GM12878 (cell line): ENCODE measurements around the gene FYB1. TPM values are rescaled to one million over a fixed set of nuclear protein-coding genes. Genes with fewer than 3 reads are reported as not detected.

Experiments
- ATAC-seq: fragments of 200-7000 bp; cut with Tn5 transposase; 3 replicates; pipeline ENCODE4 v1.9.1; 2020; ENCODE audit warnings: mild to moderate bottlenecking, moderate library complexity
- BruUV-seq: library from RNA; stranded (reverse); fragments of 400-500 nt; replicated peaks from 2 replicates; lab custom pipeline; 2021; lab: Mats Ljungman, UMichigan
- CTCF ChIA-PET: fragments of 300-600 bp; sonication (Branson Sonifier 250); formaldehyde crosslinking; extraction: SDS; loops from one replicate; lab custom pipeline; 2021; ENCODE audit warnings: inconsistent platforms; lab: Yijun Ruan, JAX
- POLR2A ChIA-PET: fragments of 350-600 bp; formaldehyde crosslinking; extraction: SDS; loops from one replicate; lab custom pipeline; 2021; ENCODE audit warnings: inconsistent platforms; lab: Charles Lee
- RAD21 ChIA-PET: fragments of 300-600 bp; sonication (Branson Sonifier 250); formaldehyde crosslinking; loops from one replicate; lab custom pipeline; 2023; ENCODE audit warnings: antibody characterized with exemption; ENCODE audit not compliant: unreplicated experiment; lab: Charles Lee
- SMC1A ChIA-PET: fragments of 300-600 bp; sonication (Branson Sonifier 250); formaldehyde crosslinking; loops from one replicate; lab custom pipeline; 2023; ENCODE audit not compliant: unreplicated experiment, uncharacterized antibody; lab: Charles Lee
- DNase-seq: peaks from one replicate; pipeline ENCODE4 v3.0.0-alpha.2; 2011; ENCODE audit warnings: low read depth, low spot score
- FAIRE-seq: peaks from 3 replicates; lab custom pipeline; 2011; peaks lifted over from hg19 to GRCh38; lab: Jason Lieb, UNC
- H2AFZ ChIP-seq: 2 replicates; pipeline ENCODE4 v1.6.0; 2011; ENCODE audit warnings: low read depth, low read length, control low read depth; ENCODE audit not compliant: control insufficient read depth
- H3K27ac ChIP-seq: 2 replicates; pipeline ENCODE4 v1.5.1; 2011; ENCODE audit warnings: control low read depth; ENCODE audit not compliant: control insufficient read depth, insufficient read depth
- H3K27me3 ChIP-seq, 2 experiments: replicated peaks in 1 of 2; 2 replicates each; pipeline versions ENCODE4 v1.6.0 to v1.6.1; 2011; ENCODE audit warnings: low read length in 1 of 2; ENCODE audit not compliant: control insufficient read depth in 2 of 2, insufficient read depth in 2 of 2
- H3K36me3 ChIP-seq, 2 experiments: 2 replicates each; pipeline ENCODE4 v1.5.1; 2011; ENCODE audit warnings: low read length in 1 of 2; ENCODE audit not compliant: control insufficient read depth in 2 of 2, insufficient read depth in 2 of 2
- H3K4me1 ChIP-seq: 2 replicates; pipeline ENCODE4 v1.6.1; 2011; ENCODE audit warnings: mild to moderate bottlenecking, low read length, moderate library complexity, mixed read lengths; ENCODE audit not compliant: control insufficient read depth, insufficient read depth
- H3K4me2 ChIP-seq: 2 replicates; pipeline ENCODE4 v1.6.0; 2011; ENCODE audit warnings: control low read depth; ENCODE audit not compliant: control insufficient read depth, insufficient read depth
- H3K4me3 ChIP-seq: fragments of 200-600 bp; sonication (generic); 2 replicates; pipeline ENCODE4 v1.5.1; 2016
- H3K79me2 ChIP-seq: 2 replicates; pipeline ENCODE4 v1.6.0; 2011; ENCODE audit warnings: low read length; ENCODE audit not compliant: control insufficient read depth, insufficient read depth
- H3K9ac ChIP-seq: 2 replicates; pipeline ENCODE4 v1.8.0; 2011; ENCODE audit warnings: low read length, control low read depth, mixed read lengths; ENCODE audit not compliant: control insufficient read depth, insufficient read depth
- H3K9me3 ChIP-seq: replicated peaks from 3 replicates; pipeline ENCODE4 v1.5.1; 2011; ENCODE audit warnings: mild to moderate bottlenecking, low read length; ENCODE audit not compliant: control insufficient read depth, insufficient read depth
- H4K20me1 ChIP-seq: 2 replicates; pipeline ENCODE4 v1.6.0; 2011; ENCODE audit not compliant: control insufficient read depth, insufficient read depth
- ASH2L ChIP-seq: fragments of 300-600, 200-600 bp; sonication (generic); IDR thresholded peaks from 2 replicates; pipeline ENCODE4 v1.6.1; 2017; ENCODE audit warnings: low read depth, mild to moderate bottlenecking, borderline replicate concordance
- BMI1 ChIP-seq: fragments of 450-650 bp; IDR thresholded peaks from 2 replicates; pipeline ENCODE4 v1.6.1; 2016; ENCODE audit warnings: mild to moderate bottlenecking, moderate library complexity, borderline replicate concordance
- CHD1 ChIP-seq: IDR thresholded peaks from 2 replicates; pipeline ENCODE4 v1.6.1; 2012; ENCODE audit warnings: low read depth, low read length, improper control_type of control experiment
- CHD2 ChIP-seq: IDR thresholded peaks from 2 replicates; pipeline ENCODE4 v1.6.1; 2011; ENCODE audit warnings: low read depth, low read length, improper control_type of control experiment, borderline replicate concordance
- LARP7 ChIP-seq: fragments of 450-650 bp; IDR thresholded peaks from 2 replicates; pipeline ENCODE4 v1.6.1; 2017; ENCODE audit warnings: mild to moderate bottlenecking
- STAT3 ChIP-seq: IDR thresholded peaks from 2 replicates; pipeline ENCODE4 v1.6.1; 2011; ENCODE audit warnings: low read depth, low read length, improper control_type of control experiment
- ZNF384 ChIP-seq: IDR thresholded peaks from 2 replicates; pipeline ENCODE4 v1.6.1; 2012; ENCODE audit warnings: low read depth, mild to moderate bottlenecking, low read length, improper control_type of control experiment, borderline replicate concordance
- WGBS: methylation state at CpG from one replicate; pipeline ENCODE4 v1.1.6; 2016; ENCODE audit warnings: low lambda C conversion rate; ENCODE audit not compliant: insufficient replicate concordance, insufficient coverage; ENCODE audit errors: missing lambda C conversion rate; 5-methylcytosine and 5-hydroxymethylcytosine counted together
- in situ Hi-C: fragments of 300-500 bp; cut with MboI; formaldehyde crosslinking; loops from 9 replicates; pipeline ENCODE4 v1.14.3; 2018; ENCODE audit warnings: mixed read lengths
- intact Hi-C: fragments of 100-400 bp; cut with micrococcal nuclease; formaldehyde crosslinking; loops from one replicate; pipeline ENCODE4 v1.14.2; 2022; ENCODE audit not compliant: unreplicated experiment
- polyA plus RNA-seq, 11 experiments: library from polyadenylated mRNA; depleted of rRNA in 4 of 11; unstranded in 6 of 11; stranded (reverse) in 5 of 11; fragments of >200 nt; fragmentation: Nextera tagmentation in 4 of 11; fragmentation: Illumina TruSeq in 1 of 11; extraction: Ambion mirVana in 4 of 11; extraction: Trizol in 1 of 11; gene quantifications; 1 replicate in 1 of 11; 2 replicates in 10 of 11; pipeline versions ENCODE4 v1.2.1 to v1.2.3, GENCODE V29; 2011 to 2016; ENCODE audit warnings: inconsistent platforms in 2 of 11, missing spikeins in 2 of 11, low read depth in 1 of 11
- total RNA-seq, 4 experiments: library from RNA; depleted of rRNA in 3 of 4; stranded (reverse); fragments of >200 nt in 3 of 4; fragmentation: Illumina TruSeq in 1 of 4; extraction: Trizol in 1 of 4; gene quantifications; 2 replicates each; pipeline versions ENCODE4 v1.2.1 to v1.2.3, GENCODE V29; 2013 to 2021
- TF ChIP-seq, protein P1 (sequence below): fragments of 450-650 bp; IDR thresholded peaks from 2 replicates; pipeline ENCODE4 v1.6.1; 2018; ENCODE audit warnings: borderline replicate concordance, mild to moderate bottlenecking; ENCODE audit not compliant: partially characterized antibody
- TF ChIP-seq, protein P2 (sequence below): fragments of 450-650 bp; formaldehyde crosslinking; IDR thresholded peaks from 2 replicates; pipeline ENCODE4 v1.4.0; 2022; ENCODE audit warnings: mild to moderate bottlenecking, moderate library complexity
- TF ChIP-seq, protein P3 (sequence below): fragments of 450-650 bp; IDR thresholded peaks from 2 replicates; pipeline ENCODE4 v1.6.1; 2017; ENCODE audit warnings: antibody characterized with exemption, mild to moderate bottlenecking, moderate library complexity
- TF ChIP-seq, protein P4 (sequence below): IDR thresholded peaks from 2 replicates; pipeline ENCODE4 v1.6.1; 2011; ENCODE audit warnings: borderline replicate concordance, low read depth, mild to moderate bottlenecking, moderate library complexity, mixed read lengths, low read length; ENCODE audit not compliant: insufficient read depth; ENCODE audit errors: extremely low read length
- TF ChIP-seq, protein P5 (sequence below), 3 experiments: IDR thresholded peaks in 2 of 3; conservative IDR thresholded peaks in 1 of 3; 2 replicates each; pipeline ENCODE4 v1.5.1; 2011; ENCODE audit warnings: low read depth in 3 of 3, low read length in 3 of 3, mild to moderate bottlenecking in 3 of 3, control low read depth in 2 of 3, moderate library complexity in 2 of 3, inconsistent platforms in 1 of 3, mixed read lengths in 1 of 3; ENCODE audit not compliant: control insufficient read depth in 2 of 3, insufficient read depth in 1 of 3; ENCODE audit errors: extremely low read depth in 1 of 3

The FYB1 gene
- total and polyA plus RNA-seq, 10 of the 15 experiments (the other 5 are each of a cell fraction or from before 2014, with no cell fraction given), result 0.06 to 4.3 (median 0.25) TPM; not detected in 2

DNA sequence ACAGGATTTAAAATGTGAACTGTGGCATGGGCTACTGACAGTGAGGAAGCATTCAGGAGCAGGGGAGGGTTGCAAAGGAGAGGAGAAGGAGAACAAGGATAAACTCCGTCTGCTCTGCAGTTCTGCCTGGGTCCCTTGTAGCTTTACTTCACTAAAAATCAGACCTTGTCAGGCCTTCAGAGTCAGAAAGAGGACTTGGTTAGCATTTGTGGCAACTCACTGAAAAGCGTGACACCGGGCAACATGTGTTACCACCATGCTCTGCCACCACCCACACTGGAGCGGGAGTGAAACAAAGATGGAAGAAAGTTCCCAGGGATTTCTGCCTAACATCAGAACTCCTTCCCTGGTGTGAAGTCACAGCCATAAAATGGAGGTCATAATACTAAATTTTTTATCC is 19.3 kb downstream of the FYB1 start:
- Histone ChIP-seq H3K36me3 (no peaks in the 10 kb centered on the region), H4K20me1 (no peaks in the 10 kb centered on the region), H3K27ac (no peak overlapping the region), H3K9ac (no peak overlapping the region), H3K79me2 (no peaks in the 10 kb centered on the region), H3K27me3 (no peaks in the 10 kb centered on the region), H2AFZ (no peak overlapping the region), H3K4me2 (no peak overlapping the region), H3K4me1 (no peaks in the 10 kb centered on the region), H3K4me3 (no peak overlapping the region), H3K9me3 (no peaks in the 10 kb centered on the region)
- CTCF ChIA-PET, result interaction anchor here (1.1 to 2.1 kb wide), 2 partner anchors 17 to 256 kb away, joined by 3 to 5 read pairs; no protein-coding TSS in a partner anchor
- POLR2A ChIA-PET, result no interaction called here
- RAD21 ChIA-PET, result no interaction called here
- no TSS peak for BruUV-seq
- intact Hi-C loops, result no loop called here
- FAIRE-seq (no peak), ATAC-seq (no peak), DNase-seq (no peak)
- 68% methylated on average over 4 of the region's 4 CpGs for WGBS
- in situ Hi-C loops, result no loop called here
- SMC1A ChIA-PET, result interaction anchor here (1.8 to 2.4 kb wide), 4 partner anchors 8 to 35 kb away, joined by 4 to 9 read pairs (median 6); no protein-coding TSS in a partner anchor
- TF ChIP-seq, protein P1, sequence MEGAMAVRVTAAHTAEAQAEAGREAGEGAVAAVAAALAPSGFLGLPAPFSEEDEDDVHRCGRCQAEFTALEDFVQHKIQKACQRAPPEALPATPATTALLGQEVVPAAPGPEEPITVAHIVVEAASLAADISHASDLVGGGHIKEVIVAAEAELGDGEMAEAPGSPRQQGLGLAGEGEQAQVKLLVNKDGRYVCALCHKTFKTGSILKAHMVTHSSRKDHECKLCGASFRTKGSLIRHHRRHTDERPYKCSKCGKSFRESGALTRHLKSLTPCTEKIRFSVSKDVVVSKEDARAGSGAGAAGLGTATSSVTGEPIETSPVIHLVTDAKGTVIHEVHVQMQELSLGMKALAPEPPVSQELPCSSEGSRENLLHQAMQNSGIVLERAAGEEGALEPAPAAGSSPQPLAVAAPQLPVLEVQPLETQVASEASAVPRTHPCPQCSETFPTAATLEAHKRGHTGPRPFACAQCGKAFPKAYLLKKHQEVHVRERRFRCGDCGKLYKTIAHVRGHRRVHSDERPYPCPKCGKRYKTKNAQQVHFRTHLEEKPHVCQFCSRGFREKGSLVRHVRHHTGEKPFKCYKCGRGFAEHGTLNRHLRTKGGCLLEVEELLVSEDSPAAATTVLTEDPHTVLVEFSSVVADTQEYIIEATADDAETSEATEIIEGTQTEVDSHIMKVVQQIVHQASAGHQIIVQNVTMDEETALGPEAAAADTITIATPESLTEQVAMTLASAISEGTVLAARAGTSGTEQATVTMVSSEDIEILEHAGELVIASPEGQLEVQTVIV, result no peak
- TF ChIP-seq, protein P2, sequence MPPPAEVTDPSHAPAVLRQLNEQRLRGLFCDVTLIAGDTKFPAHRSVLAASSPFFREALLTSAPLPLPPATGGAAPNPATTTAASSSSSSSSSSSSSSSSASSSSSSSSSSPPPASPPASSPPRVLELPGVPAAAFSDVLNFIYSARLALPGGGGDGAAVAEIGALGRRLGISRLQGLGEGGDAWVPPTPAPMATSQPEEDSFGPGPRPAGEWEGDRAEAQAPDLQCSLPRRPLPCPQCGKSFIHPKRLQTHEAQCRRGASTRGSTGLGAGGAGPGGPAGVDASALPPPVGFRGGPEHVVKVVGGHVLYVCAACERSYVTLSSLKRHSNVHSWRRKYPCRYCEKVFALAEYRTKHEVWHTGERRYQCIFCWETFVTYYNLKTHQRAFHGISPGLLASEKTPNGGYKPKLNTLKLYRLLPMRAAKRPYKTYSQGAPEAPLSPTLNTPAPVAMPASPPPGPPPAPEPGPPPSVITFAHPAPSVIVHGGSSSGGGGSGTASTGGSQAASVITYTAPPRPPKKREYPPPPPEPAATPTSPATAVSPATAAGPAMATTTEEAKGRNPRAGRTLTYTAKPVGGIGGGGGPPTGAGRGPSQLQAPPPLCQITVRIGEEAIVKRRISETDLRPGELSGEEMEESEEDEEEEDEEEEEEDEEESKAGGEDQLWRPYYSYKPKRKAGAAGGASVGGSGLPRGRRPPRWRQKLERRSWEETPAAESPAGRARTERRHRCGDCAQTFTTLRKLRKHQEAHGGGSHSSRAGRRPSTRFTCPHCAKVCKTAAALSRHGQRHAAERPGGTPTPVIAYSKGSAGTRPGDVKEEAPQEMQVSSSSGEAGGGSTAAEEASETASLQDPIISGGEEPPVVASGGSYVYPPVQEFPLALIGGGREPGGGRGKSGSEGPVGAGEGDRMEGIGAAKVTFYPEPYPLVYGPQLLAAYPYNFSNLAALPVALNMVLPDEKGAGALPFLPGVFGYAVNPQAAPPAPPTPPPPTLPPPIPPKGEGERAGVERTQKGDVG (CRISPR knock-in tag), result no peak
- TF ChIP-seq ZNF384, result no peak
- no peak for TF ChIP-seq BMI1
- TF ChIP-seq, protein P3, sequence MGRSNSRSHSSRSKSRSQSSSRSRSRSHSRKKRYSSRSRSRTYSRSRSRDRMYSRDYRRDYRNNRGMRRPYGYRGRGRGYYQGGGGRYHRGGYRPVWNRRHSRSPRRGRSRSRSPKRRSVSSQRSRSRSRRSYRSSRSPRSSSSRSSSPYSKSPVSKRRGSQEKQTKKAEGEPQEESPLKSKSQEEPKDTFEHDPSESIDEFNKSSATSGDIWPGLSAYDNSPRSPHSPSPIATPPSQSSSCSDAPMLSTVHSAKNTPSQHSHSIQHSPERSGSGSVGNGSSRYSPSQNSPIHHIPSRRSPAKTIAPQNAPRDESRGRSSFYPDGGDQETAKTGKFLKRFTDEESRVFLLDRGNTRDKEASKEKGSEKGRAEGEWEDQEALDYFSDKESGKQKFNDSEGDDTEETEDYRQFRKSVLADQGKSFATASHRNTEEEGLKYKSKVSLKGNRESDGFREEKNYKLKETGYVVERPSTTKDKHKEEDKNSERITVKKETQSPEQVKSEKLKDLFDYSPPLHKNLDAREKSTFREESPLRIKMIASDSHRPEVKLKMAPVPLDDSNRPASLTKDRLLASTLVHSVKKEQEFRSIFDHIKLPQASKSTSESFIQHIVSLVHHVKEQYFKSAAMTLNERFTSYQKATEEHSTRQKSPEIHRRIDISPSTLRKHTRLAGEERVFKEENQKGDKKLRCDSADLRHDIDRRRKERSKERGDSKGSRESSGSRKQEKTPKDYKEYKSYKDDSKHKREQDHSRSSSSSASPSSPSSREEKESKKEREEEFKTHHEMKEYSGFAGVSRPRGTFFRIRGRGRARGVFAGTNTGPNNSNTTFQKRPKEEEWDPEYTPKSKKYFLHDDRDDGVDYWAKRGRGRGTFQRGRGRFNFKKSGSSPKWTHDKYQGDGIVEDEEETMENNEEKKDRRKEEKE, result no peak
- no peak for TF ChIP-seq CHD1
- TF ChIP-seq, protein P4, sequence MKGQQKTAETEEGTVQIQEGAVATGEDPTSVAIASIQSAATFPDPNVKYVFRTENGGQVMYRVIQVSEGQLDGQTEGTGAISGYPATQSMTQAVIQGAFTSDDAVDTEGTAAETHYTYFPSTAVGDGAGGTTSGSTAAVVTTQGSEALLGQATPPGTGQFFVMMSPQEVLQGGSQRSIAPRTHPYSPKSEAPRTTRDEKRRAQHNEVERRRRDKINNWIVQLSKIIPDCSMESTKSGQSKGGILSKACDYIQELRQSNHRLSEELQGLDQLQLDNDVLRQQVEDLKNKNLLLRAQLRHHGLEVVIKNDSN, result no peak
- TF ChIP-seq STAT3, result no peak
- no peak for TF ChIP-seq LARP7
- TF ChIP-seq, protein P5, sequence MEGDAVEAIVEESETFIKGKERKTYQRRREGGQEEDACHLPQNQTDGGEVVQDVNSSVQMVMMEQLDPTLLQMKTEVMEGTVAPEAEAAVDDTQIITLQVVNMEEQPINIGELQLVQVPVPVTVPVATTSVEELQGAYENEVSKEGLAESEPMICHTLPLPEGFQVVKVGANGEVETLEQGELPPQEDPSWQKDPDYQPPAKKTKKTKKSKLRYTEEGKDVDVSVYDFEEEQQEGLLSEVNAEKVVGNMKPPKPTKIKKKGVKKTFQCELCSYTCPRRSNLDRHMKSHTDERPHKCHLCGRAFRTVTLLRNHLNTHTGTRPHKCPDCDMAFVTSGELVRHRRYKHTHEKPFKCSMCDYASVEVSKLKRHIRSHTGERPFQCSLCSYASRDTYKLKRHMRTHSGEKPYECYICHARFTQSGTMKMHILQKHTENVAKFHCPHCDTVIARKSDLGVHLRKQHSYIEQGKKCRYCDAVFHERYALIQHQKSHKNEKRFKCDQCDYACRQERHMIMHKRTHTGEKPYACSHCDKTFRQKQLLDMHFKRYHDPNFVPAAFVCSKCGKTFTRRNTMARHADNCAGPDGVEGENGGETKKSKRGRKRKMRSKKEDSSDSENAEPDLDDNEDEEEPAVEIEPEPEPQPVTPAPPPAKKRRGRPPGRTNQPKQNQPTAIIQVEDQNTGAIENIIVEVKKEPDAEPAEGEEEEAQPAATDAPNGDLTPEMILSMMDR (IDR thresholded peaks at IDR 0.05 in 2 of 3, conservative IDR thresholded peaks at IDR 0.05 in 1 of 3; ENCODE audit: control insufficient read depth in 2 of 3, extremely low read depth in 1 of 3, insufficient read depth in 1 of 3, low read depth in 3 of 3, low read length in 3 of 3), result no peak
- no peak for TF ChIP-seq ASH2L
- TF ChIP-seq CHD2, result no peak
